LNCAP (cell line): ENCODE results near the gene KRT38.

Experiments used
- CTCF ChIP-seq: fragments of 450-650 bp; IDR thresholded peaks from 2 replicates; pipeline ENCODE4 v1.5.1; 2017; ENCODE audit warnings: mild to moderate bottlenecking

The KRT38 gene

GRCh38 chr17:41392278-41392677 lies 48.5 kb downstream of the KRT38 start:
- no peak for TF ChIP-seq CTCF

DNA sequence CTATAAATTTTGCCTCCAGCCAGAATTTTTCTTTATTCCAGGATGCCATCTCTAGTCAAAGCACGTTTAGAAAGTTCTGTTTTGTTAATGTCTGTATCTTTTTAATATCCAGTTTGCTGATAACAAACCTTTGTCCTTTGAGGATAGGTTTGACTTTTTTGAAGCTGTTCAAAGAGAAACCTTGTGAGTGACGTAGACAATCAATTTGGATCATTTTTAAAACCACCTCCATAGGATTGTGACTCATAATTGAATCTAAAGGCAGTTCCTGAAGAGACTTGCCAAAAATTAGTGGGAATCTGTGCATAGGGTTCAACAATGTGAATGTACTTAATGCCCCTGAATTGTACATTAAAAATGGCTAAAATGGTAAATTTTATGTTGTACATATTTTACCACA lies 49.2 kb downstream of the KRT38 start:
- no peak for TF ChIP-seq CTCF

GRCh38 chr17:41390411-41390938 lies 50.3 kb downstream of the KRT38 start:
- TF ChIP-seq CTCF = no peak

DNA sequence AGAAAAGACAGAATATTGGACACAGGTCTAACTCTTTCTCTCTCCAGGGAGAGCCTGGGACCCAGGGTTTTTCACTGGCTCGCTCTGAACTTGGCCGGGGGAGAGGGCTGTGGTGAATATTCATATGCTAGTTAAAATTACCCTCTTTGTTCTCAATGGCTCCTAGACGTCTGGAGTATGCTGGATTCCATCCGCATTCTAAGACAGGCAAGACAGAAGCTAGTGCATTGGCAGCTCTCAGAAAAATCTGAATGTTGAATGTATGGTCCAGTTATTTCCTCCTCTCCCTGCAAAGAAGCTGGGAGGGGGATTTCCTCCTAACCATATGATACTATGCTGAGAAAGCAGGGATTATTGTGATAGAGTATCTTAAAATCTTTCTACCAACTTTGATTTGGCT lies 53.1 kb downstream of the KRT38 start:
- TF ChIP-seq CTCF = no peak

GRCh38 chr17:41386227-41386626 lies 54.6 kb downstream of the KRT38 start:
- no peak for TF ChIP-seq CTCF
